GM18868 (cell line): ENCODE data around the gene GFRA4.
"Not testable (repeated sequence)": the region's sequence is repeated elsewhere in the genome, so short reads cannot be mapped to it uniquely, and the experiment has no call there.

Experiments
- ATAC-seq: cut with Tn5 transposase; IDR thresholded peaks from one replicate; pipeline ENCODE4 v1.9.1; 2021; ENCODE audit warnings: mild to moderate bottlenecking, moderate library complexity; ENCODE audit not compliant: unreplicated experiment

Gene GFRA4

DNA sequence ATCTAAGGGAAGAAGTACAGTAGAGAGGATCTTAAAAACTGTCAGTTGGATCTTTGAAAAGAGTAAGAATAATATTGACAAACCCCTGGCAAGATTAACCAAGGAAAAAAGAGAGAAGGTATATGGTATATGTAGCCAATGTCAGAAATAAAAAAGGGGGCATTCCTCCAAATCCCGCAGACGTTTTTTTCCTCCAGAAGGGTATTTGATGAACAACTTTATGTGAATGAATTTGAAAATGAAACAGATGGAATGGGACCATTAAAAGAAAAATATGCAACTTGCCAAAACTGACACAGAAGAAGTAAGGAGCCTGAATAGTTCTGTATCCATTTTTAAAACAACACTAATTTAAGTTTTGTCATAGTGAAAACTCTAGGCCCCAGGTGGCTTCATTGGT is 35.7 kb downstream of the GFRA4 start:
- no peak for ATAC-seq

- no peak for ATAC-seq
These were observed 40.8 kb downstream of the GFRA4 start for GRCh38 chr20:3622406-3622805.

GRCh38 chr20:3621111-3621510 is 42.1 kb downstream of the GFRA4 start:
- ATAC-seq, result no peak

GRCh38 chr20:3616250-3616649 is 46.9 kb downstream of the GFRA4 start:
- ATAC-seq, result no peak

GRCh38 chr20:3615171-3615840 is 47.9 kb downstream of the GFRA4 start:
- not testable (repeated sequence) for ATAC-seq

DNA sequence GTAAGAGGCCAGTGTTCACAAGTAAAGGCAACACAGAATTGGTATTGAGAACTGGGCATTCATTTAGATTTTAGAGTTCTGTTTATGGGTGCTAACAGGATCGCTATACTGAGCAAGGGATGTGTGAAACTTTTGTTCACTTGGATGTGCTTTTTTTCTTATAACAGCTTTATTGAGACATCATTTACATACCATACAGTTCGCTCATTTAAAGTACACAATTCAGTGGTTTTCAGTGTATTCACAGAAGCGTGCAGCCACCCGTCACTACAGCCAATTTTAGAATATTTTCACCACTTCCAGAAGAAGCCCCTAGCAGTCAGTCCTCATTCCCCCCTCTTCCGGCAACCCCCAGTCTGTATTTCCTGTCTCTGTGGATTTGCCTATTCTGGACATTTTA is 48.7 kb downstream of the GFRA4 start:
- ATAC-seq, result no peak

GRCh38 chr20:3613821-3614440 is 49.3 kb downstream of the GFRA4 start:
- ATAC-seq, result no peak

DNA sequence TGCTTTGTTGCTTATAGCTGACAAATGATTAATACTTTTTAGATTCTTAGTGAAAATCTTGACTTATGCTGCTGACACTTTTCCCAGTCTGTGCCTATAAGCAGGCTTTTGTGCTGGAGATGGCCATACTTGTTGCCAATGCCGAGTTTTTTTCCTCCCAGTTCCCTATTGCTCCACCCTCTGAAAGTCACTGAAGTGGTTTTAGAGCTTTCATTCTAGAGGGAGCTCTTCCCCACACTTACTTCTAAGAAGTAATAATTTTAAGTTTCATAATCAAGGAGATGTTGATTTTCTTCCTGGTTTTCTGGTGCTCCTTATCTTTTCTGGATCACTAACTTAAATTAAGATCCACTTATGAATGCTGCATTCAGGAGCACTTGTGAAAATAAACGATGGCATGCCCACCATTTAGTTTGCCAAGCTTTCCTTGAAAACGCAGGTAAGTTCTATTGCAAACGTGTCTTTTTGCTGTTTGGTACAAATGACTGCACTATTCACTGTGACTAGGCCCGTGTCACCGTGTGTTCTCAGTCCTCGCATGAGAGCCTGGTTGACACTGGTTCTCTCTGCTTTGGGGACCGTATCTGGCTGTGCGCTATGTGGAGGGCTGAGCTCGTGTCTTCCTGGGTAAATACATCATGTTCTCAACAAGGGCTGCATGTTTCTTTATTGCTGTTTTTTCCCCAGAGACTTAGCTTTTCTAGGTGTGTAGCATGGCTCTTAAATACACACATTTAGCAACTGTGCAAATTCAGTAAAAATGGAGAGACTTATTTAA is 50.2 kb downstream of the GFRA4 start:
- ATAC-seq, result no peak

- no peak for ATAC-seq
These were observed 51.3 kb downstream of the GFRA4 start for GRCh38 chr20:3611901-3612300.
